Testis (tissue), 2 donors: ENCODE data around the gene SLC22A2.
"Not testable (repeated sequence)": the region's sequence is repeated elsewhere in the genome, so short reads cannot be mapped to it uniquely, and the experiment has no call there.

Source experiments
- POLR2A ChIP-seq: fragments of 450-650 bp; IDR thresholded peaks from one replicate; pipeline ENCODE4 v1.6.1; 2017; ENCODE audit warnings: antibody characterized with exemption, mild to moderate bottlenecking, moderate library complexity
- TF ChIP-seq, protein P1 (sequence below), 3 experiments: fragments of 450-650 bp in 2 of 3; fragments of 200-600 bp in 1 of 3; sonication (generic) in 1 of 3; IDR thresholded peaks; one replicate each; pipeline ENCODE4 v1.5.1; 2016 to 2019; ENCODE audit warnings: antibody characterized with exemption in 3 of 3, mild to moderate bottlenecking in 2 of 3, moderate library complexity in 1 of 3

DNA sequence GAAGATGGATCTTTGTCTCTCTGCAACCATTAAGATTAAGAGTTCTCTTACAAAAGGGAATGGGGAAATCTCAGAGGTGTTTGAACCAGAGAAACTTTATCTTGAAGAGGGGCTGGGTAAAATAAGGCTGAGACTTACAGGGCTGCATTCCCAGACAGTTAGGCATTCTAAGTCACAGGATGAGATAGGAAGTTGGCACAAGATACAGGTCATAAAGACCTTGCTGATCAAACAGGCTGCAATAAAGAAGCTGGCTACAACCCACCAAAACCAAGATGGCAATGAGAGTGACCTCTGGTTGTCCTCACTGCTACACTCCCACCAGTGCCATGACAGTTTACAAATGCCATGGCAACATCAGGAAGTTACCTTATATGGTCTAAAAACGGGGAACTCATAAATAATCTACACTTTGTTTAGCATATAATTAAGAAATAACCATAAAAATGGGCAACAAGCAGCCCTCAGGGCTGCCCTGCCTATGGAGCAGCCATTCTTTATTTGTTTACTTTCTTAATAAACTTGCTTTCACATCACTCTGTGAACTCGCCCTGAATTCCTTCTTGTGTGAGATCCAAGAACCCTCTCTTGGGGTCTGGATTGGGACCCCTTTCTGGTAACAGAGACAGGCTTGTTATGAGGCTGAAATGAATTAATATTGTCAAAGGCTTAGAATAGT, 20.9 kb downstream of the SLC22A2 start:
- not testable (repeated sequence) for TF ChIP-seq POLR2A
- TF ChIP-seq, protein P1, sequence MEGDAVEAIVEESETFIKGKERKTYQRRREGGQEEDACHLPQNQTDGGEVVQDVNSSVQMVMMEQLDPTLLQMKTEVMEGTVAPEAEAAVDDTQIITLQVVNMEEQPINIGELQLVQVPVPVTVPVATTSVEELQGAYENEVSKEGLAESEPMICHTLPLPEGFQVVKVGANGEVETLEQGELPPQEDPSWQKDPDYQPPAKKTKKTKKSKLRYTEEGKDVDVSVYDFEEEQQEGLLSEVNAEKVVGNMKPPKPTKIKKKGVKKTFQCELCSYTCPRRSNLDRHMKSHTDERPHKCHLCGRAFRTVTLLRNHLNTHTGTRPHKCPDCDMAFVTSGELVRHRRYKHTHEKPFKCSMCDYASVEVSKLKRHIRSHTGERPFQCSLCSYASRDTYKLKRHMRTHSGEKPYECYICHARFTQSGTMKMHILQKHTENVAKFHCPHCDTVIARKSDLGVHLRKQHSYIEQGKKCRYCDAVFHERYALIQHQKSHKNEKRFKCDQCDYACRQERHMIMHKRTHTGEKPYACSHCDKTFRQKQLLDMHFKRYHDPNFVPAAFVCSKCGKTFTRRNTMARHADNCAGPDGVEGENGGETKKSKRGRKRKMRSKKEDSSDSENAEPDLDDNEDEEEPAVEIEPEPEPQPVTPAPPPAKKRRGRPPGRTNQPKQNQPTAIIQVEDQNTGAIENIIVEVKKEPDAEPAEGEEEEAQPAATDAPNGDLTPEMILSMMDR (IDR thresholded peaks at IDR 0.05) = not testable (repeated sequence)
